CD14-positive monocyte (primary cell): ENCODE data around the gene WWC2. TPM values are rescaled to one million over a fixed set of nuclear protein-coding genes. Genes with fewer than 3 reads are reported as not detected.

Experiments used
- DNase-seq, 3 donors: peaks; one replicate each; pipeline ENCODE4 v3.0.0-alpha.2; 2011 to 2022
- H2AFZ ChIP-seq: 2 replicates; pipeline ENCODE4 v1.6.0; 2012; ENCODE audit warnings: mild to moderate bottlenecking, low read depth, low read length, inconsistent platforms; ENCODE audit not compliant: insufficient read depth, poor library complexity, severe bottlenecking
- H3K27ac ChIP-seq, 2 donors: 1 replicate in 1 of 2; 2 replicates in 1 of 2; pipeline ENCODE4 v1.5.1; 2012 to 2013; ENCODE audit warnings: low read length in 2 of 2, control low read depth in 1 of 2, inconsistent platforms in 1 of 2, low read depth in 1 of 2, mild to moderate bottlenecking in 1 of 2
- H3K27me3 ChIP-seq, 2 donors: one replicate each; pipeline versions ENCODE4 v1.6.0 to v1.6.1; 2011 to 2013; ENCODE audit warnings: low read length in 2 of 2; ENCODE audit not compliant: control insufficient read depth in 2 of 2, insufficient read depth in 2 of 2
- H3K36me3 ChIP-seq, 2 donors: replicated peaks in 1 of 2; 1 replicate in 1 of 2; 2 replicates in 1 of 2; pipeline versions ENCODE4 v1.5.1 to v1.6.1; 2012 to 2013; ENCODE audit warnings: low read length in 2 of 2, control low read depth in 1 of 2, inconsistent platforms in 1 of 2, mild to moderate bottlenecking in 1 of 2; ENCODE audit not compliant: insufficient read depth in 2 of 2, control insufficient read depth in 1 of 2
- H3K4me1 ChIP-seq, 2 donors: 1 replicate in 1 of 2; 2 replicates in 1 of 2; pipeline versions ENCODE4 v1.5.1 to v1.6.1; 2012 to 2013; ENCODE audit warnings: low read length in 2 of 2, control low read depth in 1 of 2, inconsistent platforms in 1 of 2, mild to moderate bottlenecking in 1 of 2, moderate library complexity in 1 of 2; ENCODE audit not compliant: insufficient read depth in 2 of 2, control insufficient read depth in 1 of 2
- H3K4me2 ChIP-seq: replicated peaks from 2 replicates; pipeline ENCODE3; 2012; ENCODE audit warnings: low read length, moderate library complexity, mild to moderate bottlenecking; ENCODE audit not compliant: poor library complexity, severe bottlenecking; ENCODE audit errors: extremely low read depth
- H3K4me3 ChIP-seq, 3 experiments: fragments of 200-600 bp in 1 of 3; sonication (generic) in 1 of 3; replicated peaks in 1 of 3; 1 replicate in 2 of 3; 2 replicates in 1 of 3; pipeline ENCODE4 v1.5.1; 2011 to 2013; ENCODE audit warnings: low read length in 3 of 3, mild to moderate bottlenecking in 3 of 3, control low read depth in 2 of 3, low read depth in 2 of 3, inconsistent platforms in 1 of 3, moderate library complexity in 1 of 3
- H3K79me2 ChIP-seq: 2 replicates; pipeline ENCODE4 v1.6.0; 2012; ENCODE audit warnings: mild to moderate bottlenecking, control low read depth, inconsistent platforms, low read length, moderate library complexity; ENCODE audit not compliant: insufficient read depth
- H3K9ac ChIP-seq: 2 replicates; pipeline ENCODE4 v1.6.0; 2017; ENCODE audit warnings: low read length, mild to moderate bottlenecking; ENCODE audit not compliant: insufficient read depth, poor library complexity, severe bottlenecking
- H3K9me3 ChIP-seq, 2 donors: replicated peaks in 1 of 2; 1 replicate in 1 of 2; 2 replicates in 1 of 2; pipeline versions ENCODE4 v1.5.1 to v1.6.1; 2012 to 2013; ENCODE audit warnings: low read length in 2 of 2, control low read depth in 1 of 2; ENCODE audit not compliant: control insufficient read depth in 1 of 2, insufficient read depth in 1 of 2
- H4K20me1 ChIP-seq: 2 replicates; pipeline ENCODE4 v1.6.0; 2012; ENCODE audit warnings: mild to moderate bottlenecking, low read length, control low read depth, moderate library complexity; ENCODE audit not compliant: insufficient read depth
- H3K27ac Mint-ChIP-seq, 7 donors: one replicate each; pipeline ENCODE4 v1.8.0; 2020; ENCODE audit warnings: mild to moderate bottlenecking in 7 of 7, mixed read lengths in 7 of 7, moderate library complexity in 6 of 7, inconsistent platforms in 2 of 7
- H3K27me3 Mint-ChIP-seq, 3 donors: one replicate each; pipeline ENCODE4 v1.8.0; 2021 to 2022; ENCODE audit warnings: low read depth in 3 of 3, mild to moderate bottlenecking in 3 of 3, mixed read lengths in 3 of 3, moderate library complexity in 3 of 3, inconsistent platforms in 1 of 3
- H3K36me3 Mint-ChIP-seq, 2 donors: one replicate each; pipeline ENCODE4 v1.8.0; 2020; ENCODE audit warnings: mixed read lengths in 2 of 2, inconsistent platforms in 1 of 2, mild to moderate bottlenecking in 1 of 2
- H3K4me1 Mint-ChIP-seq: one replicate; pipeline ENCODE4 v1.8.0; 2020; ENCODE audit warnings: mild to moderate bottlenecking, mixed read lengths
- H3K4me3 Mint-ChIP-seq, 2 donors: one replicate each; pipeline ENCODE4 v1.8.0; 2020; ENCODE audit warnings: mild to moderate bottlenecking in 2 of 2, mixed read lengths in 2 of 2, moderate library complexity in 1 of 2
- H3K9me3 Mint-ChIP-seq, 7 donors: one replicate each; pipeline ENCODE4 v1.8.0; 2020 to 2022; ENCODE audit warnings: mixed read lengths in 7 of 7, mild to moderate bottlenecking in 6 of 7, moderate library complexity in 6 of 7, inconsistent platforms in 2 of 7
- WGBS: methylation state at CpG from one replicate; pipeline ENCODE4 v1.1.5; 2013; ENCODE audit warnings: missing lambda C conversion rate; ENCODE audit not compliant: insufficient coverage; 5-methylcytosine and 5-hydroxymethylcytosine counted together
- intact Hi-C, 2 donors: fragments of 100-400 bp; cut with micrococcal nuclease; formaldehyde crosslinking; loops; one replicate each; pipeline versions ENCODE4 v1.15.0 to v1.15.1; 2023
- polyA plus RNA-seq, 3 donors: library from polyadenylated mRNA; depleted of rRNA in 1 of 3; unstranded in 2 of 3; stranded (reverse) in 1 of 3; fragments of 300-500 nt in 2 of 3; fragments of >200 nt in 1 of 3; fragmentation: Illumina TruSeq in 2 of 3; gene quantifications; 1 replicate in 2 of 3; 2 replicates in 1 of 3; pipeline ENCODE4 v1.2.3, GENCODE V29; 2012 to 2021
- TF ChIP-seq, protein P1 (sequence below): fragments of 200-600 bp; IDR thresholded peaks from one replicate; pipeline ENCODE4 v1.8.0; 2022; ENCODE audit warnings: antibody characterized with exemption, mild to moderate bottlenecking

Gene WWC2
- polyA plus RNA-seq, 3 donors = 1.9 to 3.8 (median 2.9) TPM

DNA sequence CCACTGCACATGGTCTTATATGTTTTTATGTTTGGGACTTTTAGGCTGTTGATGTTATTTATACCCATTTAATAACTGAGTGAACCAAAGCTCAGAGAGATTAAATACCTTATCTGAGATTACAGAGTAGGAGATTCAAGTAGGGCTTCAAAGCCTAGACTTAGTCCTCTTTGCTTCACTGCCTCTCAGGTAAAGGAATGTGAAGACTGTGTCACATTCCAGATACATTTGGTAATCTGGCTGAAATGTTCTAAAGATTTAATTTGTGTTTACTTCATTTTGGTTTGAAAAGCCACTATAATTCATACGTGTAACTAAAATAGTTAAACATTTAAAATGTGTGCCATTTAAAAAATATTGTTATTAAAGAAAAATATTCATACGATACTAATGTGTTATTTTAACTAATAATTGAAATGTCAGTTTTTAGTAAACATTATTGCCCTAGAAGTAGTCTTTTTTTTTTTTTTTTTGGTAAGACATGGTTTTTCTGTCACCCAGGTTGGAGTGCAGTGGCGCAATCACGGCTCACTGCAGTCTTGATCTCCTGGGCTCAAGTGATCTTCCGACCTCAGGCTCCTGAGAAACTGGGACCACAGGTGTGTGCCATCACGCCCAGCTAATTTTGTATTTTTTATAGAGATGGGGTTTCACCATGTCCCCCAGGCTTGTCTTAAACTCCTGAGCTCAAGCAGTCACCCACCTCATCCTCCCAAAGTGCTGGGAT is 54.3 kb downstream of the WWC2 start:
- Histone ChIP-seq H3K9me3 (no peaks in the 10 kb centered on the region), H3K27me3 (no peaks in the 10 kb centered on the region), H3K4me1 (peaks cover 0 to 3% of the 10 kb centered on the region in 2 donors), H3K4me2 (no peak overlapping the region), H3K36me3 (no peaks in the 10 kb centered on the region), H3K27ac (no peak overlapping the region), H3K79me2 (no peaks in the 10 kb centered on the region), H4K20me1 (no peaks in the 10 kb centered on the region), H2AFZ (no peak overlapping the region), H3K9ac (no peak overlapping the region), H3K4me3 (no peak overlapping the region)
- WGBS = no CpG with 5 or more reads among the region's 6 CpGs
- DNase-seq = no peak
- TF ChIP-seq, protein P1, sequence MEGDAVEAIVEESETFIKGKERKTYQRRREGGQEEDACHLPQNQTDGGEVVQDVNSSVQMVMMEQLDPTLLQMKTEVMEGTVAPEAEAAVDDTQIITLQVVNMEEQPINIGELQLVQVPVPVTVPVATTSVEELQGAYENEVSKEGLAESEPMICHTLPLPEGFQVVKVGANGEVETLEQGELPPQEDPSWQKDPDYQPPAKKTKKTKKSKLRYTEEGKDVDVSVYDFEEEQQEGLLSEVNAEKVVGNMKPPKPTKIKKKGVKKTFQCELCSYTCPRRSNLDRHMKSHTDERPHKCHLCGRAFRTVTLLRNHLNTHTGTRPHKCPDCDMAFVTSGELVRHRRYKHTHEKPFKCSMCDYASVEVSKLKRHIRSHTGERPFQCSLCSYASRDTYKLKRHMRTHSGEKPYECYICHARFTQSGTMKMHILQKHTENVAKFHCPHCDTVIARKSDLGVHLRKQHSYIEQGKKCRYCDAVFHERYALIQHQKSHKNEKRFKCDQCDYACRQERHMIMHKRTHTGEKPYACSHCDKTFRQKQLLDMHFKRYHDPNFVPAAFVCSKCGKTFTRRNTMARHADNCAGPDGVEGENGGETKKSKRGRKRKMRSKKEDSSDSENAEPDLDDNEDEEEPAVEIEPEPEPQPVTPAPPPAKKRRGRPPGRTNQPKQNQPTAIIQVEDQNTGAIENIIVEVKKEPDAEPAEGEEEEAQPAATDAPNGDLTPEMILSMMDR = no peak
- H3K4me1 Mint-ChIP-seq = peaks cover 8% of the 10 kb centered on the region
- peaks cover 0 to 2% (median 0%) of the 10 kb centered on the region in 3 donors for H3K27me3 Mint-ChIP-seq
- H3K9me3 Mint-ChIP-seq = no peaks in the 10 kb centered on the region
- intact Hi-C loops = no loop called here
- no peaks in the 10 kb centered on the region for H3K36me3 Mint-ChIP-seq
- H3K27ac Mint-ChIP-seq = no peak overlapping the region
- no peak overlapping the region for H3K4me3 Mint-ChIP-seq

DNA sequence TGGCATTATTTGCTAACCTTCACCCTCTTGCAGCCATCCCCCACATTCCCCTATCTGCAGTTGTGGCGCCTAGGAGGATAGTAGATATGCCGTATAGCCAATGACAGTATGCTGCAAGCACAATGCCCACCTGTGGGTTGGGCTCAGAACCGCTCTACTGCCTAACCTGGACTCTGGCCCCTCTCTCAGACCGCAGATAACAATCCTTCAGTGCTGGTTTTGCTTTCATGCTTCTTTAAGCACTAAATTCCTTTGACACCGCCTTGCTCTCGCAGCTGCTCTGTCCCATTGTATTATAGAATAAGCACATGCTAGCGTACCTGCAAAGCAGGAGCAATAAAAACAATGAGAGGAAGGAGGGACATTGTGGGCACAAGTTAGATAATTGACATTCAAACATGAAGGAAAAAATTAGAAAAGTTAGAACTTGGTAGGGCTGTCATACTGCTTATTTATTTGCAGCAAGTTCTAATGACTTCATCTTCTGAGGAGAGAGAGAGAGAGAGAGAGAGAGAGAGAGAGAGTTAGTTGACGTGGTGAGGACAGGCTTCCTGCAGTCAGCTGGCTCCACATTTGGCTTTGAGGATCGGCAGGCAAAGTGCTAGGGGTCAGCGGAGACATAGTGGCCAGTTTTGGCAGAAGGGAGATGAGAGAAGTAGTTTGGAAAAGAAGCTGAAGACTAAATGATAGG is 55.8 kb downstream of the WWC2 start:
- H3K9ac ChIP-seq = no peak overlapping the region

More for the DNA sequence above, 55.8 kb downstream of the WWC2 start:
- Histone ChIP-seq H3K36me3 (no peaks in the 10 kb centered on the region), H3K4me3 (no peak overlapping the region), H3K27me3 (no peaks in the 10 kb centered on the region), H3K27ac (no peak overlapping the region), H3K79me2 (no peaks in the 10 kb centered on the region), H4K20me1 (no peaks in the 10 kb centered on the region), H2AFZ (no peak overlapping the region), H3K9me3 (no peaks in the 10 kb centered on the region), H3K4me2 (no peak overlapping the region), H3K4me1 (peaks cover 0 to 3% of the 10 kb centered on the region in 2 donors)
- H3K9me3 Mint-ChIP-seq = no peaks in the 10 kb centered on the region
- peaks cover 8% of the 10 kb centered on the region for H3K4me1 Mint-ChIP-seq
- TF ChIP-seq, protein P1 = no peak
- WGBS = 77% methylated on average over 7 of the region's 10 CpGs
- H3K27ac Mint-ChIP-seq = no peak overlapping the region
- H3K36me3 Mint-ChIP-seq = no peaks in the 10 kb centered on the region
- intact Hi-C loops = no loop called here
- DNase-seq = no peak
- no peak overlapping the region for H3K4me3 Mint-ChIP-seq
- H3K27me3 Mint-ChIP-seq = peaks cover 0 to 2% (median 0%) of the 10 kb centered on the region in 3 donors
